Lower lobe of right lung (tissue), 2 donors: ENCODE data around the gene DTNB. TPM values are rescaled to one million over a fixed set of nuclear protein-coding genes. Genes with fewer than 3 reads are reported as not detected.
A peak's percentile ranks its signal among the peaks of the same experiment; 100 is the strongest.

Experiments used
- ATAC-seq, 2 donors: fragments of 200-7000 bp; cut with Tn5 transposase; one replicate each; pipeline ENCODE4 v1.9.1; 2020 to 2022; ENCODE audit warnings: mild to moderate bottlenecking in 2 of 2, moderate library complexity in 2 of 2
- DNase-seq: peaks from one replicate; pipeline ENCODE4 v3.0.0-alpha.2; 2020
- H3K27ac ChIP-seq: fragments of 200-600 bp; one replicate; pipeline ENCODE4 v1.8.0; 2022
- H3K27me3 ChIP-seq: fragments of 200-600 bp; one replicate; pipeline ENCODE4 v1.8.0; 2022; ENCODE audit warnings: low read depth
- H3K36me3 ChIP-seq: fragments of 200-600 bp; one replicate; pipeline ENCODE4 v1.8.0; 2022; ENCODE audit warnings: mild to moderate bottlenecking
- H3K4me1 ChIP-seq: fragments of 200-600 bp; one replicate; pipeline ENCODE4 v1.8.0; 2022
- H3K4me3 ChIP-seq: fragments of 200-600 bp; one replicate; pipeline ENCODE4 v1.8.0; 2022; ENCODE audit warnings: mild to moderate bottlenecking
- H3K9me3 ChIP-seq: fragments of 200-600 bp; one replicate; pipeline ENCODE4 v1.8.0; 2022
- CTCF ChIP-seq: fragments of 200-600 bp; IDR thresholded peaks from one replicate; pipeline ENCODE4 v1.8.0; 2022; ENCODE audit warnings: antibody characterized with exemption, mild to moderate bottlenecking
- intact Hi-C: fragments of 100-400 bp; cut with DNase I; formaldehyde crosslinking; loops from one replicate; pipeline ENCODE4 v1.11.0; 2022
- total RNA-seq: library from RNA; stranded (reverse); fragmentation: NEBNext Ultra II Directional; extraction: Animal tissue kit (Norgen Biotek cat#: 25700); gene quantifications from one replicate; pipeline ENCODE4 v1.2.1, GENCODE V29; 2021
- donor health status: DM: no; HTN: yes; CAD: no; lungs with severe emphysema.

Gene DTNB
- total RNA-seq, 1 donor from 2014 or later = 32.9 TPM

GRCh38 chr2:25582077-25582830 is 91.1 kb downstream of the DTNB start:
- DNase-seq (peak; percentile 63), ATAC-seq (peak in 1 of 2 donors; percentile 66)
- no peak overlapping the region for H3K27ac ChIP-seq
- peaks cover under 1% of the 10 kb centered on the region for H3K4me1 ChIP-seq
- intact Hi-C loops = no loop called here
- H3K36me3 ChIP-seq = no peaks in the 10 kb centered on the region
- no peaks in the 10 kb centered on the region for H3K27me3 ChIP-seq
- no peak for TF ChIP-seq CTCF
- no peak overlapping the region for H3K4me3 ChIP-seq
- no peaks in the 10 kb centered on the region for H3K9me3 ChIP-seq

DNA sequence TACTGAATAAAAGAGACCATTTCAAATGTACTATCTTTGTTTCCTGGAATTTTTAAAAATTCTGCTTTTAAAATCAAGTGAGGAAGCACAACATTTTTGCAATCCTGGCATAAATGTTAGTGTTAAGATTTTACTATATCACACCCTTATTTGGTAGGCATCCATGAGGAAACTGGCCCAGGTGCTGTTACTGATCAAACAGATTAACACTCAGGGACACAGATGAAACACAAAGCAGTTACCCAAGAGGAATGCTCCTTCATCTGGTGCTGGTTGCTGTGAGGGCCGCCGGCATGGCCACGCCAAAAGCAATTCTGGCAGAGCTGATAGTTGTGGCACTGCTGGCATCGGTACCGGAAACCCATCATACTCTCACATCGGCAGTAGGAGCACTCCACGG is 96.8 kb downstream of the DTNB start:
- H3K36me3 ChIP-seq = no peaks in the 10 kb centered on the region
- DNase-seq (no peak), ATAC-seq (no peak)
- no peaks in the 10 kb centered on the region for H3K9me3 ChIP-seq
- intact Hi-C loops = no loop called here
- no peaks in the 10 kb centered on the region for H3K27me3 ChIP-seq
- H3K4me1 ChIP-seq = no peaks in the 10 kb centered on the region
- H3K4me3 ChIP-seq = no peak overlapping the region
- TF ChIP-seq CTCF = no peak
- H3K27ac ChIP-seq = no peak overlapping the region

DNA sequence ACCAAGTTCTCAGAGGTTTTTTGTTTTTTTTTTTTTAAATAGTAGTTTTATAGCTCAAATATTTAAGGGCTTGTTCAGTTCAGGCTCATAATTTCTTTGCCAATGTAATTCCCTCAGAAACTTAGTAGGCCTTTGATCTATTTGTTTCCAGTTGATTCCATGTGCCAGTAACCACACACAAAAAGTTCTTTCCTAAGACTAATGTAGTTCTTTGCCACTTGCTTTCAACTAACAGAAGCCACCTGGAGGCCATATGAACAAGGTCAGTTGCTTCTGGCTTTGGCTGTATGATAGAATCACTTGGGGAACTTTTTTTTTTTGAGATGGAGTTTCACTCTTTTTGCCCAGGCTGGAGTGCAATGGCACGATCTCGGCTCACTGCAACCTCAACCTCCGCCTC is 100.7 kb downstream of the DTNB start:
- no peak overlapping the region for H3K27ac ChIP-seq
- no peaks in the 10 kb centered on the region for H3K9me3 ChIP-seq
- DNase-seq = no peak
- no peak overlapping the region for H3K4me3 ChIP-seq
- no peaks in the 10 kb centered on the region for H3K36me3 ChIP-seq
- TF ChIP-seq CTCF = no peak
- H3K27me3 ChIP-seq = no peaks in the 10 kb centered on the region
- H3K4me1 ChIP-seq = no peaks in the 10 kb centered on the region
- intact Hi-C loops = no loop called here
- ATAC-seq = no peak

DNA sequence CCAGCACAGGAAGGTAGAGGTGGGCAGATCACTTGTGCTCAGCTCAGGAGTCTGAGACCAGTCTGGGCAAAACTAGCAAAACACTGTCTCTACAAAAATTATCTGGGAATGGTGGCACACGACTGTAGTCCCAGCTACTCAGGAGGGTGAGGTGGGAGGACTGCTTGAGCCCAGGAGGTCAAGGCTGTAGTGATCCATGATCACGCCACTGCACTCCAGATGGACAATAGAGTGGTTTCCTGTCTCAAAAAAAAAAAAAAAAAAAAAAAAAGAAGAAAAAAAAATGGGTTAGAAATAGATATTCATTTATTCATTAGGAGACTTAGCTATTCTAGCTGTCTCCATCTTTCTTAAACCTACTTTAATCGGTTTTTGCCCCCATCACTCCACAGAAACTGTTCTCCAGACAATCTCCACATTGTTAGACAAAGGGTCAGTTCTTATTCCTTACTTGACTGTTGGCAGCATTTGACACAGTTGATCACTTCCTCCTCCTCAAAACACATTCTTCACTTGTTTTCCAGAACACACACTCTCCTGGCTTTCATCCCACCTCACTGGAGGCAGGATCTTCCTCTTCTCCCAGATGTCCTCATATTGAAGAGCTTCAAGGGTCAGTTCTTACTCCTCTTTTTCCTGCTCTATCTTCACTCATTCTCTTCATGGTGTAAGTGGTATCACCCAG is 103.1 kb downstream of the DTNB start:
- no peak for DNase-seq
- Histone ChIP-seq H3K36me3 (no peaks in the 10 kb centered on the region), H3K27ac (no peak overlapping the region), H3K27me3 (no peaks in the 10 kb centered on the region), H3K9me3 (no peaks in the 10 kb centered on the region), H3K4me3 (no peak overlapping the region), H3K4me1 (no peaks in the 10 kb centered on the region)
- no peak for ATAC-seq
- TF ChIP-seq CTCF = no peak
- intact Hi-C loops = no loop called here

GRCh38 chr2:25567406-25567805 is 106.0 kb downstream of the DTNB start:
- peak; percentile 21 for TF ChIP-seq CTCF
- Histone ChIP-seq H3K9me3 (no peaks in the 10 kb centered on the region), H3K36me3 (no peaks in the 10 kb centered on the region), H3K4me1 (no peaks in the 10 kb centered on the region), H3K27ac (no peak overlapping the region), H3K4me3 (no peak overlapping the region), H3K27me3 (no peaks in the 10 kb centered on the region)
- intact Hi-C loops = no loop called here
- ATAC-seq (peak; percentile 77 to 80), DNase-seq (no peak)
